Keratinocyte (primary cell): ENCODE data around the gene ATP6V1E1. TPM values are rescaled to one million over a fixed set of nuclear protein-coding genes. Genes with fewer than 3 reads are reported as not detected.

ENCODE experiments used
- DNase-seq: peaks from one replicate; pipeline ENCODE4 v3.0.0-alpha.2; 2011; ENCODE audit warnings: low read depth, missing footprints, low spot score
- FAIRE-seq: peaks from 2 replicates; lab custom pipeline; 2011; peaks lifted over from hg19 to GRCh38; lab: Jason Lieb, UNC
- H2AFZ ChIP-seq: 2 replicates; pipeline ENCODE4 v1.6.0; 2012; ENCODE audit warnings: low read length, control low read depth, inconsistent platforms; ENCODE audit not compliant: control insufficient read depth
- H3K27ac ChIP-seq: 2 replicates; pipeline ENCODE4 v1.5.1; 2011; ENCODE audit warnings: low read length; ENCODE audit not compliant: control insufficient read depth, insufficient read depth
- H3K27me3 ChIP-seq: 3 replicates; pipeline ENCODE4 v1.6.0; 2011; ENCODE audit warnings: low read length; ENCODE audit not compliant: control insufficient read depth, insufficient read depth; ENCODE audit errors: extremely low read depth
- H3K36me3 ChIP-seq, 2 experiments: 2 replicates in 1 of 2; 3 replicates in 1 of 2; pipeline ENCODE4 v1.5.1; 2011; ENCODE audit warnings: low read length in 2 of 2, mild to moderate bottlenecking in 1 of 2; ENCODE audit not compliant: control insufficient read depth in 2 of 2, insufficient read depth in 2 of 2; ENCODE audit errors: extremely low read depth in 1 of 2
- H3K4me1 ChIP-seq: 3 replicates; pipeline ENCODE4 v1.5.1; 2011; ENCODE audit warnings: low read length; ENCODE audit not compliant: control insufficient read depth, insufficient read depth; ENCODE audit errors: extremely low read depth
- H3K4me2 ChIP-seq: 3 replicates; pipeline ENCODE4 v1.6.0; 2011; ENCODE audit warnings: low read depth, low read length; ENCODE audit not compliant: control insufficient read depth, insufficient read depth; ENCODE audit errors: extremely low read depth
- H3K4me3 ChIP-seq, 3 experiments: fragments of 200-600 bp in 1 of 3; sonication (generic) in 1 of 3; 2 replicates in 2 of 3; 3 replicates in 1 of 3; pipeline ENCODE4 v1.5.1; 2011 to 2016; ENCODE audit warnings: low read length in 3 of 3, mild to moderate bottlenecking in 3 of 3, control low read depth in 2 of 3, inconsistent platforms in 1 of 3, low read depth in 1 of 3, mixed read lengths in 1 of 3, mixed run types in 1 of 3, moderate library complexity in 1 of 3; ENCODE audit not compliant: control insufficient read depth in 2 of 3, insufficient read depth in 2 of 3; ENCODE audit errors: extremely low read depth in 1 of 3
- H3K79me2 ChIP-seq: 2 replicates; pipeline ENCODE4 v1.6.0; 2012; ENCODE audit warnings: low read length; ENCODE audit not compliant: control insufficient read depth, insufficient read depth
- H3K9ac ChIP-seq: 3 replicates; pipeline ENCODE4 v1.6.0; 2011; ENCODE audit warnings: low read length; ENCODE audit not compliant: control insufficient read depth, insufficient read depth; ENCODE audit errors: extremely low read depth
- H3K9me1 ChIP-seq: 3 replicates; pipeline ENCODE4 v1.6.0; 2011; ENCODE audit warnings: low read length; ENCODE audit not compliant: control insufficient read depth, insufficient read depth; ENCODE audit errors: extremely low read depth
- H3K9me3 ChIP-seq: 2 replicates; pipeline ENCODE4 v1.5.1; 2012; ENCODE audit warnings: low read depth, low read length; ENCODE audit not compliant: control insufficient read depth
- H4K20me1 ChIP-seq: 3 replicates; pipeline ENCODE4 v1.6.0; 2011; ENCODE audit warnings: low read length; ENCODE audit not compliant: control insufficient read depth, insufficient read depth; ENCODE audit errors: extremely low read depth
- EZH2 ChIP-seq: IDR thresholded peaks from one replicate; pipeline ENCODE4 v1.6.1; 2012; ENCODE audit warnings: inconsistent platforms, mild to moderate bottlenecking, low read length, moderate library complexity
- dilution Hi-C: fragments of 300-500 bp; cut with MboI; formaldehyde crosslinking; loops from one replicate; pipeline ENCODE4 v1.7.0; 2020; ENCODE audit warnings: low sequenced_read_pairs; ENCODE audit not compliant: extremely low pct_ligation_motif_present
- polyA plus RNA-seq, 5 experiments: library from polyadenylated mRNA; depleted of rRNA in 3 of 5; stranded (reverse) in 3 of 5; stranded (forward) in 1 of 5; unstranded in 1 of 5; fragments of >200 nt; gene quantifications; 1 replicate in 1 of 5; 2 replicates in 3 of 5; 3 replicates in 1 of 5; pipeline versions ENCODE4 v1.2.1 to v1.2.3, GENCODE V29; 2011 to 2012; ENCODE audit warnings: missing spikeins in 2 of 5, low read depth in 1 of 5, low replicate concordance in 1 of 5
- TF ChIP-seq, protein P1 (sequence below), 3 experiments: IDR thresholded peaks in 1 of 3; conservative IDR thresholded peaks in 1 of 3; optimal IDR thresholded peaks in 1 of 3; 2 replicates in 2 of 3; 3 replicates in 1 of 3; pipeline versions ENCODE3 to v1.5.1; 2011; ENCODE audit warnings: low read length in 3 of 3, mild to moderate bottlenecking in 3 of 3, moderate library complexity in 2 of 3, control low read depth in 1 of 3, inconsistent platforms in 1 of 3; ENCODE audit not compliant: insufficient read depth in 2 of 3; ENCODE audit errors: extremely low read depth in 1 of 3

The ATP6V1E1 gene
- polyA plus RNA-seq, 1 donor (not counting 4 experiments of a cell fraction or from before 2014, with no cell fraction given) = 227 TPM

DNA sequence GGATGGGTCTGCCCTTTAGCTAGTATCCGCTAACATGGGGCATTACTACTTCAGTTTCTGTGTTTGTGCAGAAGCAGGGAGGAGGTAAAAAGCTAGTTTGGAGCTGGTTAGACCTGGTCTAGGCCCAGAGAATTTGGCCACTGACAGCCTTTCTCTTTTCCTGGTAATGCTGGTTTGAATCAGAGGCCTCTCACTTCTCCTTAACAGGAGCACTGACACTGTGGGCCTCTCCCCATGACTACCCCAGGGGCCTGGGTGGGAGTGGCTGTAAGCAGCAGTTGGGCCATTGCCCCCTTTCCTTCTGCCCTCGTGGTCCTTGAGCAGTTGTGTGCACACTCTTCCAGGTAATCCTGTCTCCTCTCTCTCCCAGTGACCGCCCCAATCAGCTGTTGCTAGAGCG, 73.7 kb downstream of the ATP6V1E1 start:
- Histone ChIP-seq H3K79me2 (no peaks in the 10 kb centered on the region), H3K9me3 (no peaks in the 10 kb centered on the region), H3K27ac (no peak overlapping the region), H3K4me2 (no peak overlapping the region), H3K4me3 (no peak overlapping the region), H3K9me1 (no peaks in the 10 kb centered on the region), H2AFZ (no peak overlapping the region), H3K4me1 (no peaks in the 10 kb centered on the region), H3K36me3 (no peaks in the 10 kb centered on the region), H4K20me1 (no peaks in the 10 kb centered on the region), H3K9ac (no peak overlapping the region), H3K27me3 (no peaks in the 10 kb centered on the region)
- TF ChIP-seq EZH2 = no peak
- TF ChIP-seq, protein P1, sequence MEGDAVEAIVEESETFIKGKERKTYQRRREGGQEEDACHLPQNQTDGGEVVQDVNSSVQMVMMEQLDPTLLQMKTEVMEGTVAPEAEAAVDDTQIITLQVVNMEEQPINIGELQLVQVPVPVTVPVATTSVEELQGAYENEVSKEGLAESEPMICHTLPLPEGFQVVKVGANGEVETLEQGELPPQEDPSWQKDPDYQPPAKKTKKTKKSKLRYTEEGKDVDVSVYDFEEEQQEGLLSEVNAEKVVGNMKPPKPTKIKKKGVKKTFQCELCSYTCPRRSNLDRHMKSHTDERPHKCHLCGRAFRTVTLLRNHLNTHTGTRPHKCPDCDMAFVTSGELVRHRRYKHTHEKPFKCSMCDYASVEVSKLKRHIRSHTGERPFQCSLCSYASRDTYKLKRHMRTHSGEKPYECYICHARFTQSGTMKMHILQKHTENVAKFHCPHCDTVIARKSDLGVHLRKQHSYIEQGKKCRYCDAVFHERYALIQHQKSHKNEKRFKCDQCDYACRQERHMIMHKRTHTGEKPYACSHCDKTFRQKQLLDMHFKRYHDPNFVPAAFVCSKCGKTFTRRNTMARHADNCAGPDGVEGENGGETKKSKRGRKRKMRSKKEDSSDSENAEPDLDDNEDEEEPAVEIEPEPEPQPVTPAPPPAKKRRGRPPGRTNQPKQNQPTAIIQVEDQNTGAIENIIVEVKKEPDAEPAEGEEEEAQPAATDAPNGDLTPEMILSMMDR (optimal IDR thresholded peaks at IDR 0.05 in 1 of 3, IDR thresholded peaks at IDR 0.05 in 1 of 3, conservative IDR thresholded peaks at IDR 0.05 in 1 of 3; ENCODE audit: extremely low read depth in 1 of 3, insufficient read depth in 2 of 3, low read length in 3 of 3) = no peak
- DNase-seq (no peak), FAIRE-seq (no peak)
- dilution Hi-C loops = no loop called here

DNA sequence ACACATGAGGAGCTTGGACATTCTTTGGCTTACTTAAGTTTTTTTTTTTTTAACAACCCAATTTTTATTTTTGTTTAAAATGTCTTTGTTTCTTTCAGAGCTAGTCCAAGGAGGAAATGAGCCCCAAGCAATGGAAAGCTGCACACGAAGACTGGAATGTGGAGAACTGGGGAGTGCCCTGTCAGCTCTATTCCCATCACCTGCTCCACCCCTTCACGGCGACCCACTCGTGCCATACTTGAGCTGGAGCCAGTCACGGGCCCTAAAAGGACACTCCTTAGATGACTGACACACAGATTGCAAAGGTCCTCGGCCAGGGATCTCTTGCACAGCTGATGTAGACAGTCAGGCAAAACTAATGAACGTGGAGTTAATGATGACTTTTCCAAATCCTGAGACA, 75.8 kb downstream of the ATP6V1E1 start:
- Histone ChIP-seq H3K9me1 (no peaks in the 10 kb centered on the region), H3K4me1 (no peaks in the 10 kb centered on the region), H3K9me3 (no peaks in the 10 kb centered on the region), H3K9ac (no peak overlapping the region), H2AFZ (no peak overlapping the region), H3K27ac (no peak overlapping the region), H3K36me3 (no peaks in the 10 kb centered on the region), H4K20me1 (no peaks in the 10 kb centered on the region), H3K79me2 (no peaks in the 10 kb centered on the region), H3K27me3 (no peaks in the 10 kb centered on the region), H3K4me2 (no peak overlapping the region), H3K4me3 (no peak overlapping the region)
- FAIRE-seq (no peak), DNase-seq (no peak)
- dilution Hi-C loops = no loop called here
- TF ChIP-seq, protein P1 (optimal IDR thresholded peaks at IDR 0.05 in 1 of 3, IDR thresholded peaks at IDR 0.05 in 1 of 3, conservative IDR thresholded peaks at IDR 0.05 in 1 of 3; ENCODE audit: extremely low read depth in 1 of 3, insufficient read depth in 2 of 3, low read length in 3 of 3) = no peak
- no peak for TF ChIP-seq EZH2
